ENCODE results near the gene POTEG. TPM values are rescaled to one million over a fixed set of nuclear protein-coding genes. Genes with fewer than 3 reads are reported as not detected.
"Not testable (repeated sequence)": the region's sequence is repeated elsewhere in the genome, so short reads cannot be mapped to it uniquely, and the experiment has no call there.

Gene POTEG
- not detected for total RNA-seq

DNA sequence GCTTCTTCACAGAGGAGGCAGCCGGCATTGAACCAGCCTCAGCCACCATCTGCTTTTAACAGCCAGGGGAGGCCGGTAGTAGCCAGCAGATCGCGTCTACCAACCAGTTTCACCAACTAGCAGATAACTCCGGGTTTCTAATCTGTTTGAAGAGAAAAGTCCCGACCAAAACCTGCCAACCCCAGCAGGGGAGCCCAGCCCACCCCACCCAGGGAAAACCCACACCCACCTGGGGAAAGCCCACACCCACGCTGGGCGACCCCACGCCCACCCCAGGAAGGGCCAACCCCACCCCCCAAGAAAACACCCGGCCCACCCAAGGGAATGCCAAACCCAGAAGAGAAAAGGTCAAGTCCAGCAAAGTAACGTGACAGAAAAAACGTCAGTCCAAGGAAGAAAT lies at the start of gene POTEG:
Gene POTEG (minus strand): TSS at position 101 of the 400 bp plus-strand sequence. CDS start 52 bp downstream, at position 49.
- not testable (repeated sequence) for DNase-seq (ENCODE audit: low spot score in 2 of 2); H3K27ac ChIP-seq; H3K36me3 ChIP-seq; H3K27me3 ChIP-seq; H3K4me1 ChIP-seq; H3K4me3 ChIP-seq; H3K9me3 ChIP-seq
- no CpG with 5 or more reads among the region's 12 CpGs for WGBS

DNA sequence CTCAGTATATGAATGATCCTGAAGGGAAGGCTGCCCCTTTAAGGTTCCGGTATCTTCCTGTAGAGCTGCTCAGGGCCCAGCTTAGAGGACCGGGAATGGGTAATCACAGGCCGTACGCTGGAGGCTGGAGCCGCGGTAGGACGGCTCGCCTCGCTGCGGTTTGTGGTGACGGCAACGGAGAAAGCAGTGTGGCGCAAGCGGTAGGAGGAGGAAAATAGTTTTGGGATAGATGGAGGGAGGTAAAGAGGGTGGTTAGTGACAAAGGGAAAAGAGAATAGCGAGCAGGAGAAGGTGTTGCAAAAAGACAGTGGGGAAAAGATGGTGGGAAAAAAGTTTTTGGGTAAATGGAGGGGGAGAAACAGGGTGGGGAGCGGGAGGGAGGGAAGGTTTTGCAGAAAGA lies 48.0 kb upstream of the POTEG start:
- not testable (repeated sequence) for H3K27me3 ChIP-seq; H3K36me3 ChIP-seq; DNase-seq (ENCODE audit: low spot score in 2 of 2); H3K4me1 ChIP-seq; H3K9me3 ChIP-seq; H3K27ac ChIP-seq; H3K4me3 ChIP-seq
- WGBS, result 90% methylated on average over 8 of the region's 16 CpGs

DNA sequence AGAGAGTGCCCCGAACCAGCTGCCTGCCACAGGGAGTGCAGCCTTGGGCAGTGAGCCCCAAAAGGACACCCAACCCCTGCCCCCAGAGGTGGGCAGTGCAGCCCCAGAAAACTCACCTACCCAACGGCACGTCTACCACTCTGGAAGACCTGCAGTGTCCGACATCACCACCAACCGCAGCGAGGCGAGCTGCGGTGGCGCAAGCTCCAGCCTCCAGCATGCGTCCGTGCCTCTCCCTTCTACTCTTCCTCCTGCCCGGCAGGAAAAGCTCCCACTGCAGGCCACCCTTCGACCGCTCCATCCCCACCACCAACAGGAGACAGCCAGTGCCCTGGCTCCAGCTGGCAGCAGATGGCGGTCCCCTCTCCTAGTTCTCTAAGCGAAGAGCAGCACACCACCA lies 47.3 kb upstream of the POTEG start:
- 100% methylated on average over 1 of the region's 16 CpGs for WGBS
- not testable (repeated sequence) for H3K36me3 ChIP-seq; DNase-seq (ENCODE audit: low spot score in 2 of 2); H3K4me1 ChIP-seq; H3K27ac ChIP-seq; H3K4me3 ChIP-seq; H3K9me3 ChIP-seq; H3K27me3 ChIP-seq

DNA sequence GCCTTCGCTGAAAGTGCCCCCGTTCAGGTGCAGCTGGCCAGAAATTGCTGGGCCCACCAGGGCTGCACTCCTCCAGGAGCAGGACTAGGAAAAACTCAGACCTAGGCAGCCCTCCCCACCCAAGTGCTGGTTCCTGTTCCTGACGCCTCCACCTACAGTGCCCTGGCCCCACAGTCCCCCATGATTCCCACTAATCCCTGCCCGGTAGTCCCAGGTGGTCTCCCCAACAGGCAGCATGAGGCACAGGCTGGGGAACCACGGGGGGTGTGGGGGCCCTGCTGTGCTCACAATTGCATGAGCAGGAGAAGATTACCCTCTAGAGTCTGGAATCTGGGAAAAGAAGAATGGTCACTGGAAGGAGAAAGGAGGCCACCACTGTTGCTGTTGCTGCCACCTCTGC lies 46.4 kb upstream of the POTEG start:
- H3K36me3 ChIP-seq; H3K9me3 ChIP-seq; H3K4me1 ChIP-seq; H3K27ac ChIP-seq; H3K4me3 ChIP-seq; DNase-seq (ENCODE audit: low spot score in 2 of 2); H3K27me3 ChIP-seq: not testable (repeated sequence)
- WGBS, result no CpG with 5 or more reads among the region's 5 CpGs

DNA sequence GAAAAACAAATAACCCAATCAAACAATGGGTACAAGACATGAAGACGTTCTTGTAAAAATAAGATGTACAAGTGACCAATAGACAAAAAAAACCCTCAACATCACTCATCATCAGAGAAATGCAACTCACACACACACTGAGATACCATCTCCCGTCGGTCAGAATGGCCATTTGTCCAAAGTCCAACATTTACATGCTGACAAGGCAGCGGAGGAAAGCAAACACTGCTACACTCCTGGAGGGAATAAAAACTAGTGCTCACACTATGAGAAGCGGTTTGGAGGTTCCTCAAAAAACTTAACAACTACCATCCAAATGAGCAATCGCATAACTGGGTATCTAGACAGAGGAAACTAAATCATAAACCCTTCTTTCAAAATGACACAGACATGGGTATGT lies 11.6 kb upstream of the POTEG start:
- DNase-seq (ENCODE audit: low spot score in 2 of 2); H3K27me3 ChIP-seq; H3K27ac ChIP-seq; H3K4me1 ChIP-seq; H3K9me3 ChIP-seq; H3K36me3 ChIP-seq; H3K4me3 ChIP-seq: not testable (repeated sequence)
- WGBS, result 55% methylated on average over 4 of the region's 6 CpGs

DNA sequence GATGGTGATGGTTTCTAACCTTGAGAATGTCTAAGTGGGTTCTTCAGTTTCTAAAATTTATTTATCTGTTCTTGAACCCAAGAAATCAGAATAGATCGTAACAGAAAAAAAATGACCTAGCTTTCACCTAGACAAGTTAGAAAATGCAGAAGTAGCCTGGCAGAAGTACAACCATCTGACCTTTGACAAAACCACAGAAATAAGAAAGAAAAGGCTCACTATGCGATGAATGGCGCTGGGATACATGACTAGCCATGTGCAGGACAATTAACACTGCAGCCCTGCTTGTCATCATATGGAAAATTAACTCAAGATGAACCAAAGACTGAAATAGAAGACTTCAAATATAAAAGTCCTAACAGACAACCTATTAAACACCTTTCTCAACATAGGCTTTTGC lies 5.7 kb upstream of the POTEG start:
- H3K4me3 ChIP-seq; H3K27ac ChIP-seq; H3K9me3 ChIP-seq; H3K4me1 ChIP-seq; DNase-seq (ENCODE audit: low spot score in 2 of 2); H3K27me3 ChIP-seq; H3K36me3 ChIP-seq: not testable (repeated sequence)
- WGBS, result 90% methylated on average over 2 of the region's 3 CpGs

DNA sequence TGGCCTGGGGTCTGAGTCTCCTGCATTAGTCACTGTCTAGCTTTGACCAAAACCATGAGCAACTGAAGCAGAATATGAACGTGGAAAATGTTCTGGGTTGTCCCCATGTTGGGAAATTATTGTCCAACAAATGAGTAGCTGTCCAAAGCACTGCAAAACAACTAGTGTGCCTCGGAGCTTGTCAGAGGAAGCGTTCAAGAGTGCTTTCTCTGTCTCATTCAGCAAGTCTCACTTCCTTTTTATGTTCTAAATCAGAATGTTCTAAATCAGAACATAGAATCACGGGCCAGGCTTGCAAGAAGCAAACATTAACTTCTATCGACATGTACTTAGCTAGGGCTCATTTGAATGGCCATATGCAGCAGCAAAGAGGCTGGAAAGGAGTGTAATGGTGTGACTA lies 5.1 kb upstream of the POTEG start:
- not testable (repeated sequence) for H3K36me3 ChIP-seq; DNase-seq (ENCODE audit: low spot score in 2 of 2); H3K4me3 ChIP-seq; H3K4me1 ChIP-seq; H3K9me3 ChIP-seq; H3K27ac ChIP-seq; H3K27me3 ChIP-seq
- no CpG with 5 or more reads among the region's 5 CpGs for WGBS

DNA sequence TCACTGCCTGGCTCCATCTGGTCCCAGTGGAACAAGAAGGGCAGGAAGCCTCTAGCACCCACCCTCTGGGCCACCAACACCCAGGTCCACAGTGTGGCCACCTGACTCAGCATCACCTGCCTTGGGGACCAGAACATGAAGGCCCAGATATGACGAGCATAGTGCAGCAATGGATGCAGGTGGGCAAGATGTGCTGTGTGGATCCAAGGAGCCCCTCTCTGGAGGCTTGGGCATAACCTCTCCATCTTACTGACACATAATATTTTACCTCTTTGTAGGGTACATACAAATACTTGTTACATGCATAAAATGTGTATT lies 2.9 kb upstream of the POTEG start:
- H3K4me3 ChIP-seq, result not testable (repeated sequence)

DNA sequence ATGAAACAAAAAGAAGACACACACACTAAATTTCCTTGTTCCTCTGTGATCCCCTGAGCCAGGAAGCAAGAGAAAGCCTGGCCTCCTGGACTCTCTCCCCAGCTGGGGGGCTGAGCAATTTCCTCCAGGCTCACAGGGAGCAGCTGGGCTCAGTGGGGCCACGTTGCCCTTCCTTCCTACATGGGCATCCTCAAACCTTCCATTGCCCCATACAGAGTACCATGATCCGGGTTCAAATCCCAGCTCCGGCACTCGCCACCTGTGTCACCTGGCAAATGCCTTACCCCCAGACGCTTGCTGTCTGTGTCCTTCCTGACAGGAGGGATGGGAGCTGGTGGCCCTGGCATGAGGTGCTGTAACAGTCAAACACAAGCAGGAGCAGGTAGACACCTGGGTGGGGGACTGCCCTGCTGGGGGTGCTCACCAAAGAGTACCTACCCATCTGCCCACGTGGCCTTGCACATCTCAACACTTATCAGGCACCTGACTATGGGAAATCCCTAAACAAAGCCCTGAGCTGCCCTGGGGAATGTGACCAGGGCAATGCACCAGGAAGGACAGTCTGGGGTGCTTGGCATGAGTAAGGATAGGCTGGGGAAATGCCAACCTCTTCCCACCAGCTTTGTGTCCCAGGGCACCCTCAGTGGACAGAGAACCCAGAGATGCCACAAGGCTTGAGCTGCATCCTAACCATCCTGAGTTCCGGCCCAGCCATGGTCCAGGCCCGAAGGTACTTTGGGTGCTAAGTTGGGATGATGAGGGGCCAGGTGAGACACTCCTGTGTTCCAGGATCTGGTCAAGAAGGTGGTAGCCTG lies 2.4 kb upstream of the POTEG start:
- not testable (repeated sequence) for DNase-seq (ENCODE audit: low spot score in 2 of 2); H3K9me3 ChIP-seq
- no CpG with 5 or more reads among the region's 8 CpGs for WGBS

More for the DNA sequence above, 2.9 kb upstream of the POTEG start:
- not testable (repeated sequence) for H3K9me3 ChIP-seq; H3K4me1 ChIP-seq; DNase-seq (ENCODE audit: low spot score in 2 of 2); H3K27ac ChIP-seq; H3K27me3 ChIP-seq; H3K36me3 ChIP-seq
- no CpG with 5 or more reads among the region's 1 CpG for WGBS

DNA sequence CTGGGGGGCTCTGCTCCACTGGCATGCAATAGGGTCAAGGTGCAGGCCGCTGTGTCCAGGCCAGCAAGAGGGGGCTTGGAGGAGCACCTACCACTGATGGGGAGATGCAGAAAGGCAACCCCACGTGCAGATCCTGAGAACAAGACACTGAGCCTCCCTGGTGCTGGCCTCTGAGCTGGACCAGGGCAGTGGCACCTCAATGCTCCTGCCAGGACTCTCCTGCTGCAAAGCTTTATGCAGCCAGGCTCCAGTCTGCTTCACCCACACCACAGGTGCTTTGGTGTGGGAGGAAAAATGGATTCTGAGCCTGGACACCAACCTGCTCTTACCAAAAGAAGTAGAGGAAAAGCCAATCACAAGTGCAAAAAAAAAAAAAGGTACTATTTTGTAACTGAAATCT lies 1.7 kb upstream of the POTEG start:
- WGBS, result no CpG with 5 or more reads among the region's 2 CpGs
- not testable (repeated sequence) for H3K27me3 ChIP-seq; DNase-seq (ENCODE audit: low spot score in 2 of 2); H3K4me1 ChIP-seq; H3K9me3 ChIP-seq; H3K36me3 ChIP-seq; H3K4me3 ChIP-seq; H3K27ac ChIP-seq

More for the DNA sequence above, 2.4 kb upstream of the POTEG start:
- H3K4me3 ChIP-seq, H3K4me1 ChIP-seq, H3K27me3 ChIP-seq, H3K36me3 ChIP-seq, H3K27ac ChIP-seq: not testable (repeated sequence)

DNA sequence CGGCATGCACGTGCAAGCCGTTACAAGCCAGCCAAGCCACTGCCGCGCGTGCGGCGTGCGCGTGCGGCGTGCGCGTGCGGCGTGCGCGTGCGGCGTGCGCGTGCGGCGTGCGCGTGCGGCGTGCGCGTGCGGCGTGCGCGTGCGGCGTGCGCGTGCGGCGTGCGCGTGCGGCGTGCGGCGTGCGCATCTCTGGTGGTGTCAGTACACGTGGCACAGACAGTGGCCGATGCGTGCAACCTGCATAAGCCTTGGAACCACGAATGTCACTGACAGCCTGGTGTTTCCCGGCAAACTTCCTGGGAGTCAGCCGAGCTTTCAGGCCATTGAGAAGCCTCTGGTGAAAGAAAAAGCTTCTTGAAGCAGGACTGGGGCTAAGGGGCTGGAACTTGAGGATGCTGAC lies 750 bp upstream of the POTEG start:
- 90% methylated on average over 50 of the region's 53 CpGs for WGBS
- not testable (repeated sequence) for H3K9me3 ChIP-seq; H3K4me3 ChIP-seq; H3K27me3 ChIP-seq; DNase-seq (ENCODE audit: low spot score in 2 of 2); H3K4me1 ChIP-seq; H3K27ac ChIP-seq; H3K36me3 ChIP-seq

DNA sequence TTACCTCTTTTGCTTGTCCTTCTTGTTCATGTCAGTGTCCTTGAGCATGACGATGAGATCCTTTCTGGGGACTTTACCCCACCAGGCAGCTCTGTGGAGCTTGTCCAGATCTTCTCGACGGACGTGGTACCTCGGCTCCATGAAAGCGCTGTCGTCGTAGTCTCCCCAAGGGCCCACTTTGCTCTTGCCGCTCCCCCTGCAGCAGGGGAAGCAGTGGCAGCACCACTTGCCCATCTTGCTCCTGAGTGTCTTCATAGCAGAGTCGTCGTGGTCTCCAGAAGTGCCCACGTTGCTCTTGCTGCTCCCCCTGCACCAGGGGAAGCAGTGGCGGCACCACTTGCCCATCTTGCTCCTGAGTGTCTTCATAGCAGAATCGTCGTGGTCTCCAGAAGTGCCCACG lies 376 bp downstream of the POTEG start:
- not testable (repeated sequence) for DNase-seq (ENCODE audit: low spot score in 2 of 2); H3K4me3 ChIP-seq; H3K27me3 ChIP-seq; H3K36me3 ChIP-seq; H3K4me1 ChIP-seq; H3K9me3 ChIP-seq; H3K27ac ChIP-seq
- no CpG with 5 or more reads among the region's 16 CpGs for WGBS

DNA sequence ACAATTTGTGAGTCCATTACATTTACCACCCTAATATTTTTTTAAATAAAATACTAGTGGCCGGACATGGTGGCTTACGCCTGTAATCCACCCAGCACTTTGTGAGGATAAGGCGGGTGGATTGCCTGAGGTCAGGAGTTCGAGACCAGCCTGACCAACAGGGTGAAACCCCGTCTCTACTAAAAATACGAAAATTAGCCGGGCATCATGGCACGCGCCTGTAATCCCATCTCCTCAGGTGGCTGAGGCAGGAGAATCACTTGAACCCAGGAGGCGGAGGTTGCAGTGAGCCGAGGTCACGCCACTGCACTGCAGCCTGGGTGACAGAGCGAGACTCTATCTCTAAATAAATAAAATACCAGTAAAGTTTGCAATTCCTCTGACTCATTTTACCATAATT lies 25.6 kb downstream of the POTEG start:
- not testable (repeated sequence) for H3K27me3 ChIP-seq; H3K4me1 ChIP-seq; H3K27ac ChIP-seq; H3K36me3 ChIP-seq; DNase-seq (ENCODE audit: low spot score in 2 of 2); H3K9me3 ChIP-seq; H3K4me3 ChIP-seq
- WGBS, result 94% methylated on average over 3 of the region's 13 CpGs

DNA sequence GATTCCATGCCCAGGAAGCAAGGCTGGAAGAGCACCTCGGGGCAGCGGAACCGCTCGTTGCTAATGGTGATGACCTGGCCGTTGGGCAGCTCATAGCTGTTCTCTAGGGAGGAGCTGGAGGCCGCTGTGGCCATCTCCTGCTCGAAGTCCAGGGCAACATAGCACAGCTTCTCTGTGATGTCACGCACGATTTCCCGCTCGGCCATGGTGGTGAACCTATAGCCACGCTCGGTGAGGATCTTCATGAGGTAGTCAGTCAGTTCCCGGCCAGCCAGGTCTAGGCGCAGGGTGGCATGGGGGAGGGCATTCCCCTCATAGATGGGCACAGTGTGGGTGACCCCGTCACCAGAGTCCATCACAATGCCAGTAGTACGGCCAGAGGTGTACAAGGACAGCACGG lies 32.0 kb downstream of the POTEG start:
- DNase-seq (ENCODE audit: low spot score in 2 of 2); H3K9me3 ChIP-seq; H3K27ac ChIP-seq; H3K27me3 ChIP-seq; H3K36me3 ChIP-seq; H3K4me3 ChIP-seq; H3K4me1 ChIP-seq: not testable (repeated sequence)
- no CpG with 5 or more reads among the region's 18 CpGs for WGBS

DNA sequence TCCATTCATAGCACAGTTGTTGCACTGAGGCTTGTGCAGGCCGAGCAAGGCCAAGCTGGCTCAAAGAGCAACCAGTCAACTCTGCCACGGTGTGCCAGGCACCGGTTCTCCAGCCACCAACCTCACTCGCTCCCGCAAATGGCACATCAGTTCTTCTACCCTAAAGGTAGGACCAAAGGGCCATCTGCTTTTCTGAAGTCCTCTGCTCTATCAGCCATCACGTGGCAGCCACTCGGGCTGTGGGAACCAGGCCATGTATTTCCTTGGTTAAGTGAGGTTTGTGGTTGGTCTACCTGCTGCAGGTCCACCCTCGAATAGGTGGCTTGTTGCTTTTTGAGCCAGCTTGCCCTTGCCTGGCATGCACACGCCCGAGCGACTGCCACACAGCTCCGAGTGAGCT lies 39.4 kb downstream of the POTEG start:
- H3K27me3 ChIP-seq, H3K4me1 ChIP-seq, H3K36me3 ChIP-seq, H3K4me3 ChIP-seq, H3K9me3 ChIP-seq, H3K27ac ChIP-seq: not testable (repeated sequence)
- WGBS, result no CpG with 5 or more reads among the region's 12 CpGs
- peak in 1 of 2 donors; percentile 69 for DNase-seq (ENCODE audit: low spot score in 2 of 2)

Measured in suprapubic skin (tissue), 4 donors.